PC-3 (cell line): ENCODE measurements around the gene SESN1. TPM values are rescaled to one million over a fixed set of nuclear protein-coding genes. Genes with fewer than 3 reads are reported as not detected.

Experiments used
- ATAC-seq: fragments of 200-7000 bp; cut with Tn5 transposase; 2 replicates; pipeline ENCODE4 v1.9.1; 2020; ENCODE audit warnings: mild to moderate bottlenecking, moderate library complexity
- BruUV-seq: library from RNA; stranded (reverse); fragments of 400-500 nt; replicated peaks from 2 replicates; lab custom pipeline; 2021; lab: Mats Ljungman, UMichigan
- CTCF ChIA-PET: fragments of 300-600 bp; sonication (Branson Sonifier 250); formaldehyde crosslinking; loops from one replicate; lab custom pipeline; 2022; ENCODE audit warnings: antibody characterized with exemption; lab: Charles Lee
- POLR2A ChIA-PET: fragments of 300-600 bp; sonication (Branson Sonifier 250); formaldehyde crosslinking; loops from one replicate; lab custom pipeline; 2022; ENCODE audit warnings: antibody characterized with exemption; ENCODE audit not compliant: unreplicated experiment; lab: Charles Lee
- DNase-seq: peaks from one replicate; pipeline ENCODE4 v3.0.0-alpha.2; 2015
- H2AFZ ChIP-seq: fragments of 300-600 bp; sonication (generic); 2 replicates; pipeline ENCODE4 v1.6.0; 2016; ENCODE audit warnings: antibody characterized with exemption, low read length
- H3F3A ChIP-seq: fragments of 300-600 bp; sonication (generic); one replicate; pipeline ENCODE4 v1.6.0; 2017; ENCODE audit warnings: antibody characterized with exemption, low read length, control low read depth, mild to moderate bottlenecking; ENCODE audit not compliant: unreplicated experiment
- H3K27ac ChIP-seq: fragments of 300-600 bp; sonication (generic); 2 replicates; pipeline ENCODE4 v1.5.1; 2016; ENCODE audit warnings: mild to moderate bottlenecking, low read length
- H3K27me3 ChIP-seq: fragments of 300-600 bp; sonication (generic); 2 replicates; pipeline ENCODE4 v1.6.1; 2016; ENCODE audit warnings: low read length, mixed read lengths
- H3K36me3 ChIP-seq: fragments of 300-600 bp; sonication (generic); 2 replicates; pipeline ENCODE4 v1.6.1; 2016; ENCODE audit warnings: low read depth, mixed run types, low read length, mixed read lengths
- H3K4me1 ChIP-seq: fragments of 300-600 bp; sonication (generic); 2 replicates; pipeline ENCODE4 v1.5.1; 2016; ENCODE audit warnings: low read length; ENCODE audit not compliant: insufficient read depth
- H3K4me2 ChIP-seq: fragments of 300-600 bp; sonication (generic); 2 replicates; pipeline ENCODE4 v1.6.0; 2016; ENCODE audit warnings: low read length
- H3K4me3 ChIP-seq: fragments of 300-600 bp; sonication (generic); 2 replicates; pipeline ENCODE4 v1.5.1; 2016; ENCODE audit warnings: mild to moderate bottlenecking, low read length, mixed read lengths
- H3K79me2 ChIP-seq: fragments of 300-600 bp; sonication (generic); 2 replicates; pipeline ENCODE4 v1.6.1; 2017; ENCODE audit warnings: low read length, mixed read lengths
- H3K9ac ChIP-seq: fragments of 300-600 bp; sonication (generic); 2 replicates; pipeline ENCODE4 v1.6.0; 2016; ENCODE audit warnings: mild to moderate bottlenecking, low read length
- H3K9me2 ChIP-seq: fragments of 300-600 bp; sonication (generic); replicated peaks from 2 replicates; pipeline ENCODE4 v1.6.1; 2016; ENCODE audit warnings: mixed run types, low read length, mixed read lengths
- H3K9me3 ChIP-seq: fragments of 300-600 bp; sonication (generic); 2 replicates; pipeline ENCODE4 v1.6.1; 2016; ENCODE audit warnings: low read length, mixed read lengths
- H4K20me1 ChIP-seq: fragments of 300-600 bp; sonication (generic); 2 replicates; pipeline ENCODE4 v1.6.1; 2016; ENCODE audit warnings: low read length, mixed read lengths
- CTCF ChIP-seq: fragments of 300-600 bp; sonication (generic); conservative IDR thresholded peaks from 2 replicates; pipeline ENCODE4 v1.5.1; 2017; ENCODE audit warnings: antibody characterized with exemption, low read depth, mild to moderate bottlenecking, low read length
- EZH2 ChIP-seq: fragments of 300-600 bp; sonication (generic); IDR thresholded peaks from one replicate; pipeline ENCODE4 v1.6.1; 2017; ENCODE audit warnings: antibody characterized with exemption, mild to moderate bottlenecking, low read length; ENCODE audit not compliant: unreplicated experiment
- EZH2phosphoT487 ChIP-seq: fragments of 300-600 bp; sonication (generic); IDR thresholded peaks from 2 replicates; pipeline ENCODE4 v1.6.1; 2018; ENCODE audit warnings: mild to moderate bottlenecking, antibody characterized with exemption, low read length, borderline replicate concordance
- intact Hi-C: fragments of 100-400 bp; cut with micrococcal nuclease; formaldehyde crosslinking; loops from 2 replicates; pipeline ENCODE4 v1.9.0; 2023
- total RNA-seq: library from RNA; depleted of rRNA; stranded (reverse); fragments of >200 nt; gene quantifications from 2 replicates; pipeline ENCODE4 v1.2.3, GENCODE V29; 2014

SESN1 gene
- total RNA-seq, 1 experiment from 2014 or later, result 3.4 TPM

GRCh38 chr6:109121411-109121810 is 26.8 kb upstream of the SESN1 start:
- ChIA-PET POLR2A (no interaction called here), CTCF (no interaction called here)
- H3K9ac ChIP-seq, result no peak overlapping the region
- intact Hi-C loops, result no loop called here
- no peak for DNase-seq
- no peaks in the 10 kb centered on the region for H3K9me3 ChIP-seq
- no peaks in the 10 kb centered on the region for H3K36me3 ChIP-seq
- H3K79me2 ChIP-seq, result peaks cover 14% of the 10 kb centered on the region
- BruUV-seq, result no TSS peak
- H4K20me1 ChIP-seq, result no peaks in the 10 kb centered on the region
- no peak overlapping the region for H2AFZ ChIP-seq
- H3K4me2 ChIP-seq, result peak overlapping the region; percentile 48; the same call in 1 of the 2 replicates
- no peaks in the 10 kb centered on the region for H3K27me3 ChIP-seq
- no peak overlapping the region for H3K4me3 ChIP-seq
- peak; percentile 27; the same call in 1 of the 2 replicates for ATAC-seq
- TF ChIP-seq EZH2phosphoT487, result no peak
- TF ChIP-seq CTCF, result no peak
- no peak for TF ChIP-seq EZH2
- H3F3A ChIP-seq, result no peaks in the 10 kb centered on the region
- no peak overlapping the region for H3K27ac ChIP-seq
- no peaks in the 10 kb centered on the region; the same call in 1 of the 2 replicates for H3K4me1 ChIP-seq
- H3K9me2 ChIP-seq, result no peaks in the 10 kb centered on the region

- Histone ChIP-seq H3K79me2 (peaks cover 14% of the 10 kb centered on the region), H3K27me3 (no peaks in the 10 kb centered on the region)
- POLR2A ChIA-PET, result no interaction called here
These were observed 24.3 kb upstream of the SESN1 start for GRCh38 chr6:109118871-109119354.

More at GRCh38 chr6:109118871-109119354, 24.3 kb upstream of the SESN1 start:
- Histone ChIP-seq H3K4me2 (no peak overlapping the region), H2AFZ (no peak overlapping the region), H3K4me3 (no peak overlapping the region), H3K4me1 (no peaks in the 10 kb centered on the region; the same call in 1 of the 2 replicates), H4K20me1 (no peaks in the 10 kb centered on the region), H3K9ac (no peak overlapping the region), H3K36me3 (no peaks in the 10 kb centered on the region), H3K9me3 (no peaks in the 10 kb centered on the region), H3F3A (no peaks in the 10 kb centered on the region), H3K9me2 (no peaks in the 10 kb centered on the region), H3K27ac (no peak overlapping the region)
- no peak for DNase-seq
- no TSS peak for BruUV-seq
- CTCF ChIA-PET, result interaction anchor here (0.7 kb wide), 1 partner anchor 50 kb away, joined by 3 read pairs; no protein-coding TSS in a partner anchor
- TF ChIP-seq EZH2phosphoT487 (no peak), CTCF (no peak), EZH2 (no peak)
- intact Hi-C loops, result no loop called here
- ATAC-seq, result no peak
